HEK293T (cell line): Measurements from ENCODE around the gene C1orf87.

Source experiments
- SUZ12 ChIP-seq: fragments of 450-650 bp; IDR thresholded peaks from 2 replicates; pipeline ENCODE4 v1.6.1; 2016; ENCODE audit warnings: mild to moderate bottlenecking
- TARDBP ChIP-seq: fragments of 450-650 bp; IDR thresholded peaks from 2 replicates; pipeline ENCODE4 v1.6.1; 2016

DNA sequence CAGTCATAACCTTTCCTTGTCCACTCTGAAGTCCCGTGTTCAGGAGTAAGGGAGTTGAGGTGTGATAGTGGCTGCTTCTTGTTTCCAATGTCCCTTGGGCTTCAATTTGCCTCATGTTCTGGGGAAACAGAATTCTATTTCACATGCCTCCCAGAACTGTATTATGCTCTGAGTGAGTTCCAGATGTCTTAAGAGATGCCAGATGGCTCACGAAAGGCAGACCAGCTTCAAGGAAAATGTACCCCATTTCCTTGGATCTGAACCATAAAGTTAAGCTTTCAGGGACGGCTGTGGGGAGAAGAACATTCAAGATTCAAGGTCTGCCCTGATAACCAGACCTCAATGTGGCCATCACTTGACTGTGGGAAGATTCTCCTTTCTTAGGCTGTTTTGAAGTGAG, 42.4 kb downstream of the C1orf87 start:
- TF ChIP-seq SUZ12 (no peak), TARDBP (no peak)
